Adrenal gland (tissue), 12 donors: ENCODE data around the gene EYS. TPM values are rescaled to one million over a fixed set of nuclear protein-coding genes. Genes with fewer than 3 reads are reported as not detected.

ENCODE experiments used
- DNase-seq, 7 donors: peaks; one replicate each; pipeline ENCODE4 v3.0.0-alpha.2; 2019 to 2020
- H3K27ac ChIP-seq, 5 donors: fragments of 200-600 bp; sonication (generic) in 4 of 5; 1 replicate in 3 of 5; 2 replicates in 2 of 5; pipeline versions ENCODE4 v1.5.1 to v1.8.0; 2016 to 2020; ENCODE audit warnings: mild to moderate bottlenecking in 1 of 5
- H3K27me3 ChIP-seq: fragments of 200-600 bp; 2 replicates; pipeline ENCODE4 v1.8.0; 2021
- H3K36me3 ChIP-seq, 2 donors: fragments of 200-600 bp; replicated peaks in 1 of 2; 1 replicate in 1 of 2; 2 replicates in 1 of 2; pipeline versions ENCODE4 v1.5.1 to v1.8.0; 2018 to 2022
- H3K4me1 ChIP-seq, 2 donors: fragments of 200-600 bp; replicated peaks in 1 of 2; 1 replicate in 1 of 2; 2 replicates in 1 of 2; pipeline versions ENCODE4 v1.5.1 to v1.8.0; 2018 to 2021
- H3K4me3 ChIP-seq, 4 donors: fragments of 200-600 bp; sonication (generic) in 3 of 4; one replicate each; pipeline ENCODE4 v1.5.1; 2016 to 2018
- H3K9me3 ChIP-seq, 3 donors: fragments of 200-600 bp; sonication (generic) in 1 of 3; replicated peaks in 1 of 3; 1 replicate in 2 of 3; 2 replicates in 1 of 3; pipeline versions ENCODE4 v1.5.1 to v1.8.0; 2016 to 2021
- POLR2A ChIP-seq, 2 donors: fragments of 450-650 bp; IDR thresholded peaks; one replicate each; pipeline ENCODE4 v1.6.1; 2017; ENCODE audit warnings: antibody characterized with exemption in 2 of 2, mild to moderate bottlenecking in 2 of 2, moderate library complexity in 1 of 2
- WGBS, 4 donors: extraction: QIAGEN DNeasy Blood & Tissue Kit in 2 of 4; methylation state at CpG; one replicate each; pipeline versions ENCODE4 v1.1.5 to v1.1.7; 2013 to 2017; 5-methylcytosine and 5-hydroxymethylcytosine counted together
- intact Hi-C, 2 donors: fragments of 100-400 bp; cut with DNase I; formaldehyde crosslinking; loops; one replicate each; pipeline versions ENCODE4 v1.14.1 to v1.15.0; 2022 to 2023
- polyA plus RNA-seq, 3 donors: library from polyadenylated mRNA; stranded (reverse); fragments of 200-250 nt in 2 of 3; fragments of 350-450 nt in 1 of 3; fragmentation: Illumina TruSeq in 1 of 3; extraction: RNeasy Lipid Tissue Mini Kit (QIAGEN cat#74804) in 1 of 3; gene quantifications; one replicate each; pipeline ENCODE4 v1.2.3, GENCODE V29; 2013 to 2014
- total RNA-seq, 9 donors: library from RNA; depleted of rRNA in 4 of 9; stranded (reverse); fragments of >200 nt in 4 of 9; fragments of 120-200 nt in 1 of 9; fragmentation: NEBNext Ultra II Directional in 1 of 9; extraction: Animal tissue kit (Norgen Biotek cat#: 25700) in 1 of 9; gene quantifications; one replicate each; pipeline versions ENCODE4 v1.1.0 to v1.2.4, GENCODE V29; 2013 to 2023
- TF ChIP-seq, protein P1 (sequence below), 6 experiments: fragments of 450-650 bp in 4 of 6; fragments of 200-600 bp in 2 of 6; sonication (generic) in 1 of 6; IDR thresholded peaks; 1 replicate in 5 of 6; 2 replicates in 1 of 6; pipeline versions ENCODE4 v1.5.1 to v1.8.0; 2016 to 2021; ENCODE audit warnings: antibody characterized with exemption in 6 of 6, mild to moderate bottlenecking in 2 of 6, moderate library complexity in 1 of 6
- donor health status: healthy with polysubstance abuse.
- donor health status: Bipolar disorder and iron deficiency.
- donor health status: DM: yes; HTN: yes; CAD: no.
- donor health status: DM: no; HTN: no; CAD: no.
- donor health status: DM: no; HTN: no; CAD: no.
- donor health status: DM: yes; HTN: yes; CAD: no.

The EYS gene
- total and polyA plus RNA-seq, 12 donors = 0.03 to 3.1 (median 0.18) TPM; not detected in 7

DNA sequence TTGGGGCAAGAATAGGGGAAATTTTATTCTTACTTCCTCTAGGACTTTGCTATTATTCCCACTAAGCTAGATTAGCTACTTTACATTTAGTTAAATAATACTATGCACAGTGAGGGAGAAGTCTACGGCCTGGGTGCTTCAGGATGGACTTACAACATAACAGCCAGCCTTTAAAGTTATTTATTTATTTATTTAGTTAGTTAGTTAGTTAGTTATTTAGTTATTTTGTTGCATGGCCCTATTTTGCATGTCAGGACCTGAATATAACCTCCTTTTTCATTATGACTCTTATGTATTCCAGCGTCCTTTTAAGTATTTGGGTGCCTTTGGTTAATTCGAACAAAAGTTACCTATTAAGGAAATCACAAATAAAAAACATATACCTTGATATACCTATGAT, 238.7 kb downstream of the EYS start:
- no peaks in the 10 kb centered on the region for H3K27me3 ChIP-seq
- intact Hi-C loops = no loop called here
- 89 to 94% (median 93%) methylated on average over 3 of the region's 3 CpGs for WGBS, 4 donors
- H3K27ac ChIP-seq = no peak overlapping the region
- TF ChIP-seq, protein P1, sequence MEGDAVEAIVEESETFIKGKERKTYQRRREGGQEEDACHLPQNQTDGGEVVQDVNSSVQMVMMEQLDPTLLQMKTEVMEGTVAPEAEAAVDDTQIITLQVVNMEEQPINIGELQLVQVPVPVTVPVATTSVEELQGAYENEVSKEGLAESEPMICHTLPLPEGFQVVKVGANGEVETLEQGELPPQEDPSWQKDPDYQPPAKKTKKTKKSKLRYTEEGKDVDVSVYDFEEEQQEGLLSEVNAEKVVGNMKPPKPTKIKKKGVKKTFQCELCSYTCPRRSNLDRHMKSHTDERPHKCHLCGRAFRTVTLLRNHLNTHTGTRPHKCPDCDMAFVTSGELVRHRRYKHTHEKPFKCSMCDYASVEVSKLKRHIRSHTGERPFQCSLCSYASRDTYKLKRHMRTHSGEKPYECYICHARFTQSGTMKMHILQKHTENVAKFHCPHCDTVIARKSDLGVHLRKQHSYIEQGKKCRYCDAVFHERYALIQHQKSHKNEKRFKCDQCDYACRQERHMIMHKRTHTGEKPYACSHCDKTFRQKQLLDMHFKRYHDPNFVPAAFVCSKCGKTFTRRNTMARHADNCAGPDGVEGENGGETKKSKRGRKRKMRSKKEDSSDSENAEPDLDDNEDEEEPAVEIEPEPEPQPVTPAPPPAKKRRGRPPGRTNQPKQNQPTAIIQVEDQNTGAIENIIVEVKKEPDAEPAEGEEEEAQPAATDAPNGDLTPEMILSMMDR (IDR thresholded peaks at IDR 0.05) = no peak
- no peak for TF ChIP-seq POLR2A (IDR thresholded peaks at IDR 0.05)
- no peaks in the 10 kb centered on the region for H3K36me3 ChIP-seq
- H3K4me3 ChIP-seq = no peak overlapping the region
- H3K9me3 ChIP-seq = no peaks in the 10 kb centered on the region
- peaks cover 0 to 2% of the 10 kb centered on the region in 2 donors for H3K4me1 ChIP-seq
- no peak for DNase-seq

DNA sequence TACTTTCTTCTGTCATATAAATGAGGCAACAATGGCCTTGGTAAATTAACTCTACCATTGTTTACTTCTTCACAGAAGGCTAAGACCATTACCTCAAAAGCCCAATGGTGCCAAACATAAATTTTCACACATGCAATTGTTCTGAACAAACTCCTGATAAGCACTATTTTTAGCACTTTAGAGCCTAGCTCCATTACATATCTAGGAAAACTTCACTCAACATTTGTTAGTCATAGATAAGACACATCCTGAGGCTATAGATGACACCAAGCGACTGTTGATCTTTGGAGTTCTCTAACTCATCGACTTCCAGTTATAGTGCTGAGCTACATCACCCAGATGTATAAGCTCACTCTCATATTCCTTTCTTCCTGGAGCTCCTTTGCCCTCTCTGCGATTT, 245.9 kb downstream of the EYS start:
- Histone ChIP-seq H3K27me3 (no peaks in the 10 kb centered on the region), H3K9me3 (no peaks in the 10 kb centered on the region), H3K4me1 (no peaks in the 10 kb centered on the region), H3K4me3 (no peak overlapping the region), H3K27ac (no peak overlapping the region), H3K36me3 (no peaks in the 10 kb centered on the region)
- TF ChIP-seq, protein P1 (IDR thresholded peaks at IDR 0.05) = no peak
- TF ChIP-seq POLR2A (IDR thresholded peaks at IDR 0.05) = no peak
- WGBS, 4 donors = 74 to 81% (median 77%) methylated on average over 3 of the region's 3 CpGs
- DNase-seq = no peak
- intact Hi-C loops = no loop called here

DNA sequence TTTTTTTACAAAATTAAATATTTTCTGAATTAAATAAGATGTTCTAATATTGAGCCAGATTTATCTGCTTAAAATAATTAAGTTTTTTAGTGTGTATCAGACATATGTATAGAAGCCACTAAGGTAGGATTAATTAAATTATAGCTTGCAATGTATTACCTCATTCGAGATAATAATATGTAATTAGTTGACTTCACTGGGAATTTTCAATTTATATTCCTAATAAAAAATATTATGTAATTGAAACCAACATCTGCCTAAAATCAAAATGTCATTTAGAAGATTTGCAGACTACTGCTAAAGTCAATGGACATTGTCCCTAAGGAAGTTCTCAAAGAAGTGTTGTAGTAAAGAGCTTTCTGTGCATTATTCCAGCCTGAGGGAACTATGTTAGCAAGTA, 254.7 kb downstream of the EYS start:
- TF ChIP-seq POLR2A (IDR thresholded peaks at IDR 0.05) = no peak
- TF ChIP-seq, protein P1 (IDR thresholded peaks at IDR 0.05) = no peak
- H3K27ac ChIP-seq = no peak overlapping the region
- intact Hi-C loops = no loop called here
- DNase-seq = no peak
- WGBS, 4 donors = 67 to 80% (median 77%) methylated on average over 1 of the region's 1 CpG
- H3K4me1 ChIP-seq = peaks cover 0 to 7% of the 10 kb centered on the region in 2 donors
- no peaks in the 10 kb centered on the region for H3K9me3 ChIP-seq
- H3K4me3 ChIP-seq = no peak overlapping the region
- H3K27me3 ChIP-seq = no peaks in the 10 kb centered on the region
- no peaks in the 10 kb centered on the region for H3K36me3 ChIP-seq

DNA sequence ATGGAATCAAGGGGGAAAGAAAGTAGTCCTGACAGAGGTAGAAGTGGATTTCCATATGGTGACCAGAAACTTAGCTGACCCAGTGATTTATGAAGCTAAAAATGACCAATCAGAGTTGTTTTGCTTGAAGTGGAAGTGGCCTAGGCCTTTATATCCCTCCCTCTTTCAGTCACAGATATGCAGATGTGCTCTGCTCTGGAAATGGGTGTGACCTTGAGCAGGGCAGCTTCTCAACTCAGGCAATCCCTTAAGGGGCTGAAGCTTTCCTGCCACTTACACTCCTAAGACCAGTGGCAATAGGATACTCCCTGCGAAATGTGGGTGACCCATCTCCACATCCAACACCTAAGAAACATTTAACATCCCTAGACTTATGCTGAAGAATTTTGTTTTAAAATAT, 256.6 kb downstream of the EYS start:
- DNase-seq = no peak
- no peaks in the 10 kb centered on the region for H3K9me3 ChIP-seq
- TF ChIP-seq POLR2A (IDR thresholded peaks at IDR 0.05) = no peak
- TF ChIP-seq, protein P1 (IDR thresholded peaks at IDR 0.05) = no peak
- peaks cover 0 to 7% of the 10 kb centered on the region in 2 donors for H3K4me1 ChIP-seq
- H3K27ac ChIP-seq = no peak overlapping the region
- WGBS, 4 donors = 83 to 100% (median 91%) methylated on average over 1 of the region's 1 CpG
- intact Hi-C loops = no loop called here
- no peaks in the 10 kb centered on the region for H3K27me3 ChIP-seq
- no peak overlapping the region for H3K4me3 ChIP-seq
- no peaks in the 10 kb centered on the region for H3K36me3 ChIP-seq
